GM19468 (cell line): ENCODE data around the gene FRMD8.

Source experiments
- ATAC-seq: cut with Tn5 transposase; IDR thresholded peaks from one replicate; pipeline ENCODE4 v1.9.1; 2021; ENCODE audit warnings: mild to moderate bottlenecking, moderate library complexity, moderate number of reproducible peaks; ENCODE audit not compliant: unreplicated experiment; ENCODE audit errors: extremely low read depth

Gene FRMD8

DNA sequence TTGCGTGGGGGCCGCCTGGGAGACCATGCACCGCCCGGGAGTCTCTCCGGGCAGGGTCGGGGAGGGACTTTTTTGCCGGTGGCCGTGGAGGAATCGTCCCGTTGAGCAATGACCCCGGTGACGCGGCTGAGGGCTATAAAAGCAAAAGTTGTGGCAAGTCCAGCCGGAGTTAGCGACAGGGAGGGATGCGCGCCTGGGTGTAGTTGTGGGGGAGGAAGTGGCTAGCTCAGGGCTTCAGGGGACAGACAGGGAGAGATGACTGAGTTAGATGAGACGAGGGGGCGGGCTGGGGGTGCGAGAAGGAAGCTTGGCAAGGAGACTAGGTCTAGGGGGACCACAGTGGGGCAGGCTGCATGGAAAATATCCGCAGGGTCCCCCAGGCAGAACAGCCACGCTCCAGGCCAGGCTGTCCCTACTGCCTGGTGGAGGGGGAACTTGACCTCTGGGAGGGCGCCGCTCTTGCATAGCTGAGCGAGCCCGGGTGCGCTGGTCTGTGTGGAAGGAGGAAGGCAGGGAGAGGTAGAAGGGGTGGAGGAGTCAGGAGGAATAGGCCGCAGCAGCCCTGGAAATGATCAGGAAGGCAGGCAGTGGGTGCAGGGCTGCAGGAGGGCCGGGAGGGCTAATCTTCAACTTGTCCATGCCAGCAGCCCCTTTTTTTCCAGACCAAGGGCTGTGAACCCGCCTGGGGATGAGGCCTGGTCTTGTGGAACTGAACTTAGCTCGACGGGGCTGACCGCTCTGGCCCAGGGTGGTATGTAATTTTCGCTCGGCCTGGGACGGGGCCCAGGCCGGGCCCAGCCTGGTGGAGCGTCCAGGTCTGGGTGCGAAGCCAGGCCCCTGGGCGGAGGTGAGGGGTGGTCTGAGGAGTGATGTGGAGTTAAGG, 36.4 kb downstream of the FRMD8 start, which contains the start of gene NEAT1:
Gene NEAT1, plus strand, starts transcription at position 166 of the 883 bp plus-strand sequence.
- peak; percentile 10 for ATAC-seq

DNA sequence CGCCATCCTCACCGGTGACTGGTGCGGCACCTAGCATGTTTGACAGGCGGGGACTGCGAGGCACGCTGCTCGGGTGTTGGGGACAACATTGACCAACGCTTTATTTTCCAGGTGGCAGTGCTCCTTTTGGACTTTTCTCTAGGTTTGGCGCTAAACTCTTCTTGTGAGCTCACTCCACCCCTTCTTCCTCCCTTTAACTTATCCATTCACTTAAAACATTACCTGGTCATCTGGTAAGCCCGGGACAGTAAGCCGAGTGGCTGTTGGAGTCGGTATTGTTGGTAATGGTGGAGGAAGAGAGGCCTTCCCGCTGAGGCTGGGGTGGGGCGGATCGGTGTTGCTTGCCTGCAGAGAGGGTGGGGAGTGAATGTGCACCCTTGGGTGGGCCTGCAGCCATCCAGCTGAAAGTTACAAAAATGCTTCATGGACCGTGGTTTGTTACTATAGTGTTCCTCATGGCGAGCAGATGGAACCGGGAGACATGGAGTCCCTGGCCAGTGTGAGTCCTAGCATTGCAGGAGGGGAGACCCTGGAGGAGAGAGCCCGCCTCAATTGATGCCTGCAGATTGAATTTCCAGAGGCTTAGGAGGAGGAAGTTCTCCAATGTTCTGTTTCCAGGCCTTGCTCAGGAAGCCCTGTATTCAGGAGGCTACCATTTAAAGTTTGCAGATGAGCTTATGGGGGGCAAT, 37.2 kb downstream of the FRMD8 start:
- no peak for ATAC-seq

DNA sequence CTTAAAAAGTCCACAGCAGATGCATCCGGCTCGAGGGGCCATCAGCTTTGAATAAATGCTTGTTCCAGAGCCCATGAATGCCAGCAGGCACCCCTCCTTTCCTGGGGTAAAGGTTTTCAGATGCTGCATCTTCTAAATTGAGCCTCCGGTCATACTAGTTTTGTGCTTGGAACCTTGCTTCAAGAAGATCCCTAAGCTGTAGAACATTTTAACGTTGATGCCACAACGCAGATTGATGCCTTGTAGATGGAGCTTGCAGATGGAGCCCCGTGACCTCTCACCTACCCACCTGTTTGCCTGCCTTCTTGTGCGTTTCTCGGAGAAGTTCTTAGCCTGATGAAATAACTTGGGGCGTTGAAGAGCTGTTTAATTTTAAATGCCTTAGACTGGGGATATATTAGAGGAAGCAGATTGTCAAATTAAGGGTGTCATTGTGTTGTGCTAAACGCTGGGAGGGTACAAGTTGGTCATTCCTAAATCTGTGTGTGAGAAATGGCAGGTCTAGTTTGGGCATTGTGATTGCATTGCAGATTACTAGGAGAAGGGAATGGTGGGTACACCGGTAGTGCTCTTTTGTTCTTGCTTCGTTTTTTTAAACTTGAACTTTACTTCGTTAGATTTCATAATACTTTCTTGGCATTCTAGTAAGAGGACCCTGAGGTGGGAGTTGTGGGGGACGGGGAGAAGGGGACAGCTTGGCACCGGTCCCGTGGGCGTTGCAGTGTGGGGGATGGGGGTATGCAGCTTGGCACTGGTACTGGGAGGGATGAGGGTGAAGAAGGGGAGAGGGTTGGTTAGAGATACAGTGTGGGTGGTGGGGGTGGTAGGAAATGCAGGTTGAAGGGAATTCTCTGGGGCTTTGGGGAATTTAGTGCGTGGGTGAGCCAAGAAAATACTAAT, 38.0 kb downstream of the FRMD8 start:
- no peak for ATAC-seq

DNA sequence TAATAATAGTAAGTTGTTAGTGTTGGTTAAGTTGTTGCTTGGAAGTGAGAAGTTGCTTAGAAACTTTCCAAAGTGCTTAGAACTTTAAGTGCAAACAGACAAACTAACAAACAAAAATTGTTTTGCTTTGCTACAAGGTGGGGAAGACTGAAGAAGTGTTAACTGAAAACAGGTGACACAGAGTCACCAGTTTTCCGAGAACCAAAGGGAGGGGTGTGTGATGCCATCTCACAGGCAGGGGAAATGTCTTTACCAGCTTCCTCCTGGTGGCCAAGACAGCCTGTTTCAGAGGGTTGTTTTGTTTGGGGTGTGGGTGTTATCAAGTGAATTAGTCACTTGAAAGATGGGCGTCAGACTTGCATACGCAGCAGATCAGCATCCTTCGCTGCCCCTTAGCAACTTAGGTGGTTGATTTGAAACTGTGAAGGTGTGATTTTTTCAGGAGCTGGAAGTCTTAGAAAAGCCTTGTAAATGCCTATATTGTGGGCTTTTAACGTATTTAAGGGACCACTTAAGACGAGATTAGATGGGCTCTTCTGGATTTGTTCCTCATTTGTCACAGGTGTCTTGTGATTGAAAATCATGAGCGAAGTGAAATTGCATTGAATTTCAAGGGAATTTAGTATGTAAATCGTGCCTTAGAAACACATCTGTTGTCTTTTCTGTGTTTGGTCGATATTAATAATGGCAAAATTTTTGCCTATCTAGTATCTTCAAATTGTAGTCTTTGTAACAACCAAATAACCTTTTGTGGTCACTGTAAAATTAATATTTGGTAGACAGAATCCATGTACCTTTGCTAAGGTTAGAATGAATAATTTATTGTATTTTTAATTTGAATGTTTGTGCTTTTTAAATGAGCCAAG, 38.9 kb downstream of the FRMD8 start:
- ATAC-seq = no peak

DNA sequence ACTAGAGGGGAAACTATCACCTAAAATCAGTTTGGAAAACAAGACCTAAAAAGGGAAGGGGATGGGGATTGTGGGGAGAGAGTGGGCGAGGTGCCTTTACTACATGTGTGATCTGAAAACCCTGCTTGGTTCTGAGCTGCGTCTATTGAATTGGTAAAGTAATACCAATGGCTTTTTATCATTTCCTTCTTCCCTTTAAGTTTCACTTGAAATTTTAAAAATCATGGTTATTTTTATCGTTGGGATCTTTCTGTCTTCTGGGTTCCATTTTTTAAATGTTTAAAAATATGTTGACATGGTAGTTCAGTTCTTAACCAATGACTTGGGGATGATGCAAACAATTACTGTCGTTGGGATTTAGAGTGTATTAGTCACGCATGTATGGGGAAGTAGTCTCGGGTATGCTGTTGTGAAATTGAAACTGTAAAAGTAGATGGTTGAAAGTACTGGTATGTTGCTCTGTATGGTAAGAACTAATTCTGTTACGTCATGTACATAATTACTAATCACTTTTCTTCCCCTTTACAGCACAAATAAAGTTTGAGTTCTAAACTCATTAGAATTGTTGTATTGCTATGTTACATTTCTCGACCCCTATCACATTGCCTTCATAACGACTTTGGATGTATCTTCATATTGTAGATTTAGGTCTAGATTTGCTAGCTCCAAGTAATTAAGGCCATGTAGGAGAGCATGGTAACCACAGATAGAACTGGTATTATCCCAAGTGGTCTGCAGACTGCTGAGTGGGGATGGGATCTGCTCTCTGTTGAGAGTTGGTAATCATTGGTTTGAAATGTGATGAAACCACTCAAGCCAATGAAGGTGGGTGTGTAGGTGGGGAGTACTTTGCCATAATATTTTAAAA, 39.8 kb downstream of the FRMD8 start:
- ATAC-seq = peak; percentile 12

DNA sequence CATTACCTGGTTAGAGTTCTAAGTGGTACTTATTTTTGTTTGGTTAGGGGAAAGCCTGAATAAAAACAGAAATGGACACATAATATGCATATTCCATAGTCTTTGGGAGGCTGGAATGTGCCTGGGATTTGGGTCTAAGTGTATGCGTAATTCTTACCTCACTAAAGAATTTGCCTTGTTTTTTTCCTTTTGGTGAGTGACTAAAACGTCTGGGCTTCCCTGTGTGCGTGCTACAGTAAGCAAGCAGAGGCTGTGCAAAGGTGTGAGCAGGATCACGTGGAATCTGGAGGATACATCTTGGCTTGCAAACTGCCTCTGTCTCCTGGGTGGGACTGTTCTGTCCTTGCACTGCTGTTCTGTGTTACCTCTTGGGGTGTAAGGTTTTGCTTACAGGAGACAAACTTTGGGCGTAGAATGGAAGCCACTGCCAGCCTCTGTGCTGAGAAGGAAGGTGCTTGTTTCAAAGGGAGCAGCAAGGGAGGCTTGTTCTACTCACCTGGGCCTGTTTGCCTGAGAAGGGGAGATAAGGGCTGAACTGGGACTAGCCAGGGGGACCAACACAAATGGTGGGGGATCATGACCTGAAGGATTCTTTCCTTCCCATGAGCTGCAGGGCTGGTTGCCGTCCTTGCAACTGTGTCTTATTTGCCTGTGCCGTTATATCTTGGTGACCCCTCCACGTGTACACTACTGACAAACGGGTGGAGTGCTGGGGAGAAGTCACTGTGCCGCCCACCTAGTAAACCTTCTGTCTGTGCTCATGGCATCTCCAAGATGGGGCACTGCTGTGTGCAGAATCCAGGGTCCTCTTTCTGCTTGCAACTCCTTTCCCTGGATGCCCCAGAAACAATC, 40.6 kb downstream of the FRMD8 start:
- ATAC-seq = no peak

DNA sequence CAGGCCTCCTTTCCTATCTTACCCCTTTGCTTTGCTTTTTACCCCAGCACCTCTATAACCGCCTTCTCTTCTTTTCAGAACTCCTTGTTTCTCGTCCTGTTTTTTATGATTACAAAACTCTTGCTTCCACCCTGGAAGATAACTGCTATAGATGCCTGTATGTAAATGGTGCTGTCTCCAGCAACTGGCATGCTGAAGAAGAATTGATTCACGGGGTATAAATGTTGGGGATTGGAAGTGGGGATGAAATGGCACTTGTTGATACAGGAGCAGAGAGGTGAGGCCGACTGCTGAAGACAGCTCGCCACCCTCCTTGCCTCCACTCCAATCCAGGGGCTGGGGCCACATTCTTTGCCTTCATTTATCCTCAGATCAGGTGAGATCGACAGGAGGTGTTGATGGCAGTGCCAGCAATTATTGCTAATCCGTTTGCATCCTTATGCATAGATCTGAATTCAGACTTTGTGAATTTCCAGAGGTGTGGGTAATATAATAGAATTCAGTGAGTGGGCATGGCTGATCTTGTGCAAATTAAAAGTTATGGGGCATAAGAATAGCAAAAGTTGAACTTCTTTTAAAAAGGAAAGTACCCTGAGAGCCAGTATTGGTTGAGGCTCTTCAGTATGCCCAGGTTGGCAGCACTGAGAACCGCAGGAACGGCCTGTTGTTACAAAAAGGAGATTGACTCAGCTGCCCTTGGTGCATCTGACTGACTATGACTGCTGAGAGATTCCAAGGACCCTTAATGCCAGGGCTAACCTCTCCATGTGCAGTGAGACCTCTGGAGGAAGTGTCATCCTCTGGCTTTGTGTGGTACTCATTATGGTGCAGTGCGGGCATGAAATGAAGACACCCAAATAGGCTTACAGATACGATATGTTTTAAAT, 41.5 kb downstream of the FRMD8 start:
- no peak for ATAC-seq

DNA sequence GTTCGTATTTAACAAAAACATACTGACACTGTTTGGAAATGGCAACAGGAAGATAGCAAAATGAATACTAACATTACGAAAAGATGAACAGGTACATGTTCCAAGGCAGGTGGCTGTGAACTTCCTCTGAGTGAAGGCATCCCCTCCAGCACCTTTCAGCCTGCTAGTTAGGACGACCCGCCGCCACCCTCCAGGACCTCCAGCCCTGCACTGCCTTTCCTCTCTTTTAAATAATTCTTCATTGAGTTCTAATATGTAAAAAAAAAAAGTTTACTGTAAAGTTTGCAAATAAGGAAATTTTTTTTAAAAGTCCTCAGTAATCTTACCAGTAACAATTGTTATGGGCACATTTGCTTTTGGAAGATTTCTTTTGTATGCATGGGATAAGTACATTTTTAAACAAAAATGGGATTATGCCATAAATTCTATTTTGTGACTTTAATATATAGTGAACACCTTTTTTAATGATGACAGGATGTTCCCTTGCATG, 42.2 kb downstream of the FRMD8 start:
- ATAC-seq = no peak

DNA sequence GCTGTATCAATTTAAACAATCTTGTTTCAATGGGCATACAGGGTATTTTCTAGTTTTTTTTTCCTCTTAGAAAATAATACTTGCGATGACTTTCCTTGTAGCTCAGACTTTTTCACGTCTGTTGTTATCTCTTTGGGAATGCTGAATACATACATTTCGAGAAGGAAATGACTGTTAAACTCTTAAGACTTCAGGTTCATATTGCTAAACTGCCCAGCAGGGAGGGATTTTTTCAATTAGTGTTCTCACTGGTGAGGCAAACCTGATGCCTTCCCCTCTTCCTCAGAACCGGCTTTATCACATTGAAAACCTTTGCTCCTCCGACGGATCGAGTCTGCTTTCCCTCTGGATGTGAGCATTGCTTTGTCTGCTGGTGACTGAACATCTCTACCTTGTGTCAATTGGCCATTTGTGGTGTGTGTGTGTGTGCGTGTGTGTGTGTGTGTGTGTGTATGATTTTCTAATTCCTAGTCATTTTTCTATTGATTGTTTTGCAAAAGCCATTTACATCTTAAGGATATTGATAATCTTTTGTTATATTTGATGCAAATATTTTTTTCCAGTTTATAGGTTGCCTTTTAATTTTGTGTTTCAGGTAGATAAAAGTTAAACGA, 42.7 kb downstream of the FRMD8 start:
- no peak for ATAC-seq

DNA sequence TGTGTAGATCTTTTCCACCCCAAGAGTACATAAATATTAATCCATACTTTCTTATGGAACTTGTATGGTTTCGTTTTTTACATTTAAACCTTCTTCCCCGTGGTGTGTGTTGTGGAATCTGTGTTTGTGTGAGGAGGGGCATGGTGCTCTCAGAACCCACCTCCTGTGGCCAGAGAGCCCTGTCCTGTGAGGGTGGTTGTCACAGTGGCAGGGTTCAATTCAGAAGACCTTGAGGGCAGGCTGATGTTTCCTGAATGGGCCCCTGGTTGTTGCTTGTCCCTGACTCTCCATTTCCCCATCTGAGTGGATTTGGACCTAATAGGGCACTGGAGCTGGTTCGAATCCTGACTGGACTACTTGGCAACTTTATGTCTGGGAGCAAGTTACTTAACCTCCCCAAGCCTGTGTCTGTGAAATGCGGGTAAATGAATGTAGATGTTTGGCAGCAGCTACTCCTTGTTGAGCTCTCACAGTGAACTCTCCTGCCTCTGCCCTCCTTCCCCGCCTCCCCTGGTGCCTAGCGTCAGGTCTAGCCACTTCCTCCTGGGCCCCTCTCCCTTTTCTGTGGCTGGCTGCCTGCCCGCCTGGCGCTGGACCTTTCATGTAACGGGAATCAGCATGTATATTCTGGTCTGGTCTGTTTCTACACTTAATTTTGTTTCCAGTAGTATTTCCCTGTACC, 43.4 kb downstream of the FRMD8 start:
- no peak for ATAC-seq

DNA sequence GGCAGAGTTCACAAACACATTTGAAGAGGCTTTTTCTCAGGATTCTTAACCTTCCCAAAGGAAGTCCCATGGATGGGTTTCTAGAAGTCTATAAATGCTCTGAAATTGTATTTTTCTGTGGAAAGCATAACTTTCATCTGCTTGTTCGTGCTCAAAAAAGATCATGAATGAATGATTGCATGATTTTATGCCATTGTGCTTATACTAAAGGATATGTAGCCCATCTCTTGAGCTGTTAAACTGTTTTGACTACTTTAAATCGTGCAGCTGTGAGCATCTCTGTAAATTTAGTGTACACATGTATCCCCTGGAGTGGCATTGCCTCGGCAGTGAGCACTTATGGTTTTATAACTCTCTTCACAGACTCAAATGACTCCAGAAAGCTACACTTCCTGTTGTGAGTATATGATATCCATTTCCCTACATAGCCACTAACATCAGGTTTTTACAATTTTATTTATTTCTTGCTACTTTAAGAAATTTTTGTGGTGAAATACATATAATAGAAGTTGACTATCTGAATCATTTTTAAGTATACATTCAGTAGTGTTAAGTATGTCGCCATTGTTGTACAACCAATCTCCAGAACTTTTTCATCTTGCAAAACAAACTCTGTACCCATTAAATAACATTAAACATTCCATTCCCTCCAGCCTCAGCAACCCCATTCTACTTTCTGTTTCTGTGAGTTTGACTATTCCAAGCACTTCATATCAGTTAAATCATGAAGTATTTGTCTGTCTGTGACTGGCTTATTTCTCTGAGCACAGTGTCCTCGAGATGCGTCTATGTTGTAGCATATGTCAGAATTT, 44.2 kb downstream of the FRMD8 start:
- no peak for ATAC-seq

DNA sequence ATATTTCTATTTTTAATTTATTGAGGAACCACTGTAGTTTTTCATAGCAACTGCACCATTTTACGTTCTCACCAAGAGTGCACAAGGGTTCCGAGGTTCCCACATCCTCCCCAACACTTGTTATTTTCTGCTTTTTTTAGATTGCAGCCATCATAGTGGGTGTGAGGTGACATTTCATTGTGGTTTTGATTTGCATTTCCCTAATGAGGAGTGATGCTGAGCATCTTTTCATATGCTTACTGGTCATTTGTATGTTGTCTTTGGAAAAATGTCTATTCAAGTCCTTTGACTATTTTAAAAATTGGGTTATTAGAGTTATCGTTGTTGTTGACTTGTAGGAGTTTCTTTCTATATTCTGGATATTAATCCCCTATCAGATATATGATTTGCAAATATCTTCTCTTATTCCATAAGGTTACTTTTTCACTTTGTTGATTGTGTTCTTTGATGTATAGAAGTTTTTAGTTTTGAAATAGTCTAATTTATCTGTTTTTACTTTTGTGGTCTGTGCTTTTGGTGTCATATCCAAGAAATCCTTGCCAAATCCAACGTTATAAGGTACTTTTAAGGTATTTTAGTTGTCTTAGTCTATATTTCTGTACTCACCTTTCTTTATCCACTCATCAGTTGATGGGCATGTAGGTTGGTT, 45.1 kb downstream of the FRMD8 start:
- no peak for ATAC-seq

DNA sequence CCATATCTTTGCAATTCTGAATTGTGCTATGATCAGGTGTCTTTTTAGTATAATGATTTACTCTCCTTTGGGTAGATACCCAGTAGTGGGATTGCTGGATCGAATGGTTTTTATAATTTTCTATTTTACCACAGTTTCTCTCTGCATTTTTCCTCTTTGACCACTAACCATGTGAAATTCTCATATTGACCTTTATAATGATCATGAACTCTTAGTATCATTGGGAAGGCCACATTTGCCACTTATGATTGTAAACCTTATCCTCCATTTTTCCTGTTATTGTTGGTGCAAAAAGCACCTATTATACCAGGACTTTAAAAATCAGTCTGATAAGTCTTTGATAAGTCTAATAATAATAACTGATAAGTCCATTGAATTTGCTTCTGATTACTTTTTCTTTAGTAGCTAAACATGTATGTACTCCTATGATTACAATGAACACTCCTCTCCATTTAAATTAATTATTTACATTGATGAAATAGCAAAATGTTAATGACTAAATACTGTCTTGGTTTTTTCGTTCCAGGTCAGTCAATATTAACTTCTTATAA, 45.7 kb downstream of the FRMD8 start:
- ATAC-seq = no peak
